Vagina (tissue), 2 donors: ENCODE data around the gene CDC16.
A peak's percentile ranks its signal among the peaks of the same experiment; 100 is the strongest.

Experiments used
- POLR2A ChIP-seq, 2 donors: fragments of 450-650 bp; IDR thresholded peaks; one replicate each; pipeline ENCODE4 v1.6.1; 2017; ENCODE audit warnings: antibody characterized with exemption in 2 of 2, mild to moderate bottlenecking in 2 of 2, moderate library complexity in 2 of 2
- TF ChIP-seq, protein P1 (sequence below), 3 experiments: fragments of 450-650 bp in 2 of 3; fragments of 200-600 bp in 1 of 3; sonication (generic) in 1 of 3; IDR thresholded peaks; one replicate each; pipeline ENCODE4 v1.5.1; 2017 to 2019; ENCODE audit warnings: antibody characterized with exemption in 3 of 3, mild to moderate bottlenecking in 2 of 3, moderate library complexity in 2 of 3

DNA sequence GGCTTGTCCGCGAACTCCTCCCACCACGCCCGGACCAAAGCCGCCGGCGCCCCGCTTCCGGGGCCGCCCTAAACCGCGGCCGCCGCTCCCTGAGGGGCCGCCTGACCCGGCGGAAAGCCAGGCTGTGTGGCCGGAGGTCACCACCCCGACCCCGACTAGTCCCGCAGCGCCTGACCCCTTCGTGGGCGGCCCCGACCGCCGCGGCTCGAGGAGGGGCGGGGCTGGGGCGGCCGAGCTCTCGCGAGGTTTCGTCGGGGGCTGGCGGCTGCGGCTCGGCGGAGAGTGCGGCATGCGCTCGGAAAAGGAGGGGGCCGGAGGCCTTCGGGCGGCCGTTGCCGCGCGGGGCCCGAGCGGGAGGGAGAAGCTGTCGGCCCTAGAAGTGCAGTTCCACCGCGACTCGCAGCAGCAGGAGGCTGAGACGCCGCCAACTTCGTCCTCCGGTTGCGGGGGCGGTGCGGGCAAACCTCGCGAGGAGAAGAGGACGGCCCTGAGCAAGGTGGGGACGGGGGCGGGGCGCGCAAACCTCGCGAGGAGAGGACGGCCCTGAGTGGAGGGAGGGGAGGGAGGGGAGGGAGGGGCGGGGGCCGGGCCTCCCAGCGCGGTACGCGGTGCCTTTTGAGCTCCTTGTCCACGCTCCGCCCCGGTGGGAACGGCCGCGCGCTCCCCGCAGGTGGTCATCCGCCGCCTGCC lies 46.8 kb downstream of the CDC16 start, which contains the start of gene UPF3A:
- peak in 1 of 2 donors; percentile 22 for TF ChIP-seq POLR2A (IDR thresholded peaks at IDR 0.05)
- TF ChIP-seq, protein P1, sequence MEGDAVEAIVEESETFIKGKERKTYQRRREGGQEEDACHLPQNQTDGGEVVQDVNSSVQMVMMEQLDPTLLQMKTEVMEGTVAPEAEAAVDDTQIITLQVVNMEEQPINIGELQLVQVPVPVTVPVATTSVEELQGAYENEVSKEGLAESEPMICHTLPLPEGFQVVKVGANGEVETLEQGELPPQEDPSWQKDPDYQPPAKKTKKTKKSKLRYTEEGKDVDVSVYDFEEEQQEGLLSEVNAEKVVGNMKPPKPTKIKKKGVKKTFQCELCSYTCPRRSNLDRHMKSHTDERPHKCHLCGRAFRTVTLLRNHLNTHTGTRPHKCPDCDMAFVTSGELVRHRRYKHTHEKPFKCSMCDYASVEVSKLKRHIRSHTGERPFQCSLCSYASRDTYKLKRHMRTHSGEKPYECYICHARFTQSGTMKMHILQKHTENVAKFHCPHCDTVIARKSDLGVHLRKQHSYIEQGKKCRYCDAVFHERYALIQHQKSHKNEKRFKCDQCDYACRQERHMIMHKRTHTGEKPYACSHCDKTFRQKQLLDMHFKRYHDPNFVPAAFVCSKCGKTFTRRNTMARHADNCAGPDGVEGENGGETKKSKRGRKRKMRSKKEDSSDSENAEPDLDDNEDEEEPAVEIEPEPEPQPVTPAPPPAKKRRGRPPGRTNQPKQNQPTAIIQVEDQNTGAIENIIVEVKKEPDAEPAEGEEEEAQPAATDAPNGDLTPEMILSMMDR (IDR thresholded peaks at IDR 0.05) = no peak
